ENCODE measurements around the gene NUP42.
A peak's percentile ranks its signal among the peaks of the same experiment; 100 is the strongest.

The NUP42 gene

GRCh38 chr7:23246555-23246954 lies 64.7 kb downstream of the NUP42 start, which contains the start of gene GPNMB:
GPNMB (plus strand) TSS chr7:23246775; CDS start chr7:23246858, 83 bp downstream.
- TF ChIP-seq CTCF (IDR thresholded peaks at IDR 0.05; ENCODE audit: extremely low read depth, missing control alignments): no peak
- no peak for DNase-seq (ENCODE audit: low spot score)

DNA sequence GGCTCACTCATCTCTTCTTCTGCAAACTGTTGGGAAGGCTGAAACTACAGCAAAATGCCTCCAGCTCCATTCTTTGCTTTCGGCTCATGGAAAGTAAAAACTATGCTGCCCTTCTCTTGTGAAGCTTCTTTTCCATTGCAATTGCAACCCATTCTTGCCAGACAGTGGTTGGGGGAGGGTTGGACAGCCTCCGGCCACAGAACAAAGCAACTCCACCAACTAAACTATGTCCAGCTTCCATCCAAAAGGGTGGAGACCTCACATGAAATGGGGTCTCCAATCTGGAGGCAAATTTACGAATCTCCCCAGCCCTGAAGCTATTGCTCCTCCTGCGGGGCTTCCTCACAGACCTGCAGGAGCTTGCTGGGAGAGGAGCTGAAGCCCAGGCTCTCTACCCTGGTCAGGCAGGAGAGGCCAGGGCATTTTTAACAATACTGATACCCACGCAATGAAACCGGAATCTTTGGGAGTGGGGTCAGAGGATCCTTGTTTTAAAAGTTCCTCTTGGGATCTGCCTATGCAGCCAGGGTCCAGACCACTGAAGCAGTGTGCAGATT lies 65.3 kb downstream of the NUP42 start:
- no peak for TF ChIP-seq CTCF (IDR thresholded peaks at IDR 0.05; ENCODE audit: extremely low read depth, missing control alignments)
- DNase-seq (ENCODE audit: low spot score): no peak

- DNase-seq (ENCODE audit: low spot score): peak; percentile 49
- no peak for TF ChIP-seq CTCF (IDR thresholded peaks at IDR 0.05; ENCODE audit: extremely low read depth, missing control alignments)
These were observed 65.9 kb downstream of the NUP42 start for GRCh38 chr7:23247603-23248335.

- DNase-seq (ENCODE audit: low spot score): no peak
- no peak for TF ChIP-seq CTCF (IDR thresholded peaks at IDR 0.05; ENCODE audit: extremely low read depth, missing control alignments)
These were observed 67.6 kb downstream of the NUP42 start for GRCh38 chr7:23249486-23249885.
